Erythroblast (primary cell): ENCODE results near the gene MED16.

Experiments used
- GATA1 ChIP-seq: IDR thresholded peaks from 2 replicates; pipeline ENCODE4 v1.6.1; 2011; ENCODE audit warnings: low read depth, mild to moderate bottlenecking, control low read depth, low read length, moderate library complexity
- POLR2A ChIP-seq: IDR thresholded peaks from 2 replicates; pipeline ENCODE4 v1.6.1; 2011; ENCODE audit warnings: mild to moderate bottlenecking, low read length

DNA sequence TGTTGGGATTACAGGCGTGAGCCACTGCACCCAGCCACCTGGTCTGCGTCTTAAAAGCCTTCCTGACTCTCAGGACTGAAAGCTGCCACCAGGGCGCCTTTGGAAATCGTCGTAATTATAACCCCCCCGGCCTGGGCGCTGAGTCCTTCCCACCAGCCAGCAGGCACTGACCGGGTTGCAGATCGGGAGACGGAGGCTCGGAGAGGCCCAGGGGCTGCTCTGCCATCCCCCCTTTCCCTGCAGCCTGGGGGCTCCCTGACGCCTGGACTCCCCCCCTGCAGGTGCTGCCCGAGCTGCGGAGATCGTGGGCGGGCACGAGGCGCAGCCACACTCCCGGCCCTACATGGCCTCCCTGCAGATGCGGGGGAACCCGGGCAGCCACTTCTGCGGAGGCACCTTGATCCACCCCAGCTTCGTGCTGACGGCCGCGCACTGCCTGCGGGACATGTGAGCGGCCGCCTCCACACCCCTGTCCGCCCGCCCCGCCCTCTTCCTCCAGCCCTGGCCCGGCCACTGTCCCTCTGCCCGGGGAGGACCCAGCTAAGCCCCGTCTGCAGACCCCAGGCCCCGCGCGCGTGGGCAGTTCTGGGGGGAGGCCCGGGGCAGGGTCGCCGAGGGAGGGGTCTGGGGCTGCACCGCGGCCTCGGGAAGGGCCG lies 49.7 kb downstream of the MED16 start:
- TF ChIP-seq POLR2A, result no peak
- no peak for TF ChIP-seq GATA1
